ENCODE data around the gene RBP3.
"Not testable (repeated sequence)": the region's sequence is repeated elsewhere in the genome, so short reads cannot be mapped to it uniquely, and the experiment has no call there.

The RBP3 gene

GRCh38 chr10:47372726-47373125 is 24.6 kb downstream of the RBP3 start:
- DNase-seq (ENCODE audit: low read depth) = no peak

- DNase-seq (ENCODE audit: low read depth) = no peak
Observed at GRCh38 chr10:47374611-47375536, 26.7 kb downstream of the RBP3 start.

DNA sequence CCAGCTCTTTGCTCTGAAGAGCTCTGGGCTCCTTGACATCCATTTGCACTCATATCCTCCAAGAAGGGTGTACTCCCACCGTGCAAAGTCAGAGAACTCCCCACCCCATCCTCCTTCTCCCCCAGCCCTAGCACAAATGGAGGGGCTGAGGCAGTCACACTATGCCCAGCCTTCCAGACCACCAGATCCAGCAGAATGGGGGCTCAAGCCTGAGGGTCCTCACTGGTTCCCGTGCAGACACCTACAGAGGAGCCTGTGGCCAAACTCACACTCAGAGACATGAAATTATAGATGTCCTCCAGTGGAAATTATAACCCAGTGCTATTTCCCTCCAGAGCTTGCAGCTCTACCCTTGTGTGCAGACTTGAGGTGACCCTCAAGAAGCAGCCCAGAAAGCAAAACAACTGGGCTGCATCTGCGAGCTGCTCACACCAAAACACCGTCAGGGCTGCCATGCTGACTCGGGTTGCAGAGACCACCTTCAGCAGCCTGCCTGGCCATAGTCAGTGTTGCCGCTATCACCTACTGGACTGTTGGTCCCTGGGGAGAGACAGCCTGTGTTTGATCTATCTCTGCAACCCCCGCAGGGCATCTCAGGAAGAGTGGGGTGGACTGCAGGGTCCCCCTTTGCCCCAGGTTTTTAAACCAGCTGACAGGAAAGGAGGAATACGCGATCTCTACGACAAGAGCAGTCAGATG is 28.5 kb downstream of the RBP3 start:
- DNase-seq (ENCODE audit: low read depth) = no peak

DNA sequence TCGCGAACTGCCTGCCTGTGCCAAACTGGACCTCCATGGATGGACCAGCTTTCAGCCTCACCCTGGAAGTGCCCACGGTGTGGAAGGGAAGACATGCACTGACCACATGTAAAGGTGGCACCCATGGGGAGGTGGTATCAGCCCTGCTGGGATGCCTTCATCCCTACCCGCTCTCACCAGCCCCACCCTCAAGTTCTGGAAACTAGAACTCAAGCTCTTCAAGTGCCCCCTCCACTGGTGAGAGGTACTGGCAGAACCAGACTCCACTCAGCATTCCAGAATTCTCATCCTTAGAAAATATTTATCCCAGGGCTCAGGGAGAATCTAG is 30.0 kb downstream of the RBP3 start:
- DNase-seq (ENCODE audit: low read depth) = no peak

GRCh38 chr10:47378606-47379444 is 30.7 kb downstream of the RBP3 start:
- DNase-seq (ENCODE audit: low read depth) = no peak

GRCh38 chr10:47379445-47379785 is 31.3 kb downstream of the RBP3 start:
- no peak for DNase-seq (ENCODE audit: low read depth)

- DNase-seq (ENCODE audit: low read depth) = no peak
Observed at GRCh38 chr10:47379901-47380300, 31.7 kb downstream of the RBP3 start.

DNA sequence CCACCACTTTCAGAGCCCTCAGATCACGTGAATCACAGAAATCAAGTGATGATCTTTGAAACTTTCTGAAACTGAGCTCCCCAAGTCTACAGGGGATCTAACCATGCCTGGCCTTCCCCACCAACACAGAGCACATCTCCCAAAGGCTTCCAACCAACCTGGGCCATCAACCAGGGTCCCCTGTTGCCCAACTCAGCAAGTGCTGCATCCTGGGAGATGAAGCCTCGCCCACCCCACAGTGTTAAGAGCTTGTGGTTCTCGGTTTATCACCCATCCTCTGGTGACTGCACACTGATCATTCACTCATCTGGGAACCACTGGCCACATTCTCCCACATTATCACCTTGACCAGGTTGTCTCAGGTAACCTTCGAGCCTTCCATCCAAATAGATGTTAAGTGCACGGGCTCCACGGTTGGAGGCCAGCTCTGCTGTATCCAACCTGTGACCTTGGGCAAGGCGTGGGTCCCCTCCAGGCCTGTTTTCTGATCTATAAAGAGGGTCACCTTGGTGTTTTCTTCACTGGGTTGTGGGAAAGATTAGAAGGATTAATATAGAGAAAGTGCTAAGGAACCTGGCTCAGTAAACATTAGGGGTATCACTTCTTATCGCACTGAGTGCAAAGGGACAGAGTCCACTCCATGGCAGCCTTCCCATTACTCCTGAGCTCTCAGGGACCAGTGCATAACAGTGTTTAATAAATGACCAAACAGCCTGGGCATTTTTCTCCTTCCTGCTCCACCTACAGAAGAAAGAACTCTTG is 32.4 kb downstream of the RBP3 start:
- no peak for DNase-seq (ENCODE audit: low read depth)

DNA sequence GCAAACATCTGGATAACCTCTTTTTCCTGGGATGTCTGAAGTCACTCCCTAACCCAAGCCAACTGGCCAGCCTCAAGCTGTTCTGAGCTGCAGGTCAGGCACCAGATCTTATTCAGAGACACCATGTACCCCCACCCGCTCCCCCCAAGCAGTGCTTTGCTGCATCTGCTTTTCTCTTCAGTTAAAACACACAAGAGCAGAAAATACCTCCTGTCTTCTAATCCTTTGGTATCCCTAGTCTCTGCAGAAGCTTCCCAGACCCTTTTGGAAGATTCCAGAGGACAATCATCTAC is 32.9 kb downstream of the RBP3 start:
- no peak for DNase-seq (ENCODE audit: low read depth)

DNA sequence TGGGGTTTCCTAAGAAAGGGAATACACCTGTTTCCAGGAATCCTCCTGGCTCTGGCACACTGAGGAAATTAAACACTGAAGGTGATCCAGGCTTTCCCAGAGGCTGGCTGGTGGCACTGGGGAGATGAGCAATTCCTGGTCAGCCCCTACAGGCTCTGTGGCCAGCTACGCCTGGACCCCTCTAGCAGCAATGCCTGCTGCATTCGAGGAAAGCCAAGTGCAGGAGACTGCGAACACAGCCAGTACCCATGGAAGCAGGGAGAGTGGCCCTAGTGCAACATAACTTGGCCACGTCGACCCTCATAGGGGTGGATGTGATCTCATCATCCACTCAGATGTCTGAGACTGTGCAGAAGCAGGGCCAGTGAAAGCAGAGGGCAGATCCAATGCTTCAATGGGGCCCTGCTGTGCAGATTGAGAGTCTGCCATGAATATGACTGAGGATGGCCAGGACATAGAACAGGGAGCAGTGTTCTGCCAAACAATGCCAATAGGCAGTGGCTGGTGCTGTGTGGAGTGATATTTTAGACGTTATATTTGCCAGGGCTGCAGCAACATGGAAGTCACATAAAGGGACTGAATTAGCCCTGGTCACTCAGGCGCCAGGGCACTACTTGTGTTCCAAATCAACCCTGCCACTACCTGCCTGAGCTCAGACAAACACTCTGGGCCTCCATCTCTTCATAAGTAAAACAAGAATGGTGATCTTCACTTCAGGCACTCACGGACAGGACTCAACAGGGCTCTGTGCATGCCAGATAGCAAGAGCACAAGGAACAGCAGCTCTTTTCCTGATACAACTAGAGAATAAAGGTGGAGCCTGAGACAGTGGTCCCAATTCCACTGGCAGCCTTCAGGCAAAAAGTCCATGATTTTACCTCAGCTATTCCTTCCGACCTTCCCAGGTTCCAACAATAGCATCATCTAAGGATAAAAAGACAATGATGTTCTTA is 33.5 kb downstream of the RBP3 start:
- DNase-seq (ENCODE audit: low read depth) = no peak

- DNase-seq (ENCODE audit: low read depth) = no peak
Observed at GRCh38 chr10:47383261-47384147, 35.3 kb downstream of the RBP3 start.

DNA sequence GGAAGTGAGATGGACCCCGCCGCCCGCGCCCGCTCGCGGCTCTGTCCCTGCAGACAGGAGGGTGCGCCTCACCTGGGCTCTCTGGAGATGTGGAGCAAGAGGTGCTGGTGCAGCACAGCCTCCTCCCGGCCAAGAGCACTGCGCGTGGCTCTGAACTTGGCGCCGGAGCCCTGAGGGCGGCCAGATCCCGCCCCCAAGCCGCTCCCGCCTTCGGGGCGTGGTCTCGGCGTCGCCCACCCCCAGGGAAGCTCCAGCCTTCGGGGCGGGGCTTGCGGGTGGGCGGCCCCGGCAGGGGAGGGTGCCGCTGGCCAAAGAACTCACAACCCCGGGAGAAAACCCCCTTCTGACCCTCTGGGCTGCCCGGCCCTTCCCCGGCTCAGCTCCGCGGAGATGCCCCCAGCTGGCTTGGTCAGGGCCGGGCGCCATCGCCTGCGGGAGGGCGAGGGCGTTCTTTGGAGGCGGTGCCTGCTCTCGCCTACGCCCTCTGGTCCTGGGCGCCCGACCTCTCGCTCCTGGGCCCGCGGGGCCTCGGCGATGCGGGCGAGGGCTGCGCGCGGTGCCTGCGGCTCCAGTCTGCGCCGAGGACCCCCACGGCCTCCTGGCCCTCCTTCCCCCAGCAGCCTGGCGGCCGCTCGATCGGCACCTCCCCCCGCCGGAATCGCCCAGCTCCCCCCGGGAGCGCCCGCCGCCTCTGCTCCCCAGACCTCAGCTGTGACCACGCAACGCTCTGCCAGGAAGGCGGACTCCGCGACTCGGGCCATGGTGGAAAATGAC is 36.2 kb downstream of the RBP3 start, which contains the start of gene ZNF488:
ZNF488 (minus strand) TSS at position 146 of the 774 bp plus-strand sequence. CDS start 15,464 bp downstream, outside the sequence.
- no peak for DNase-seq (ENCODE audit: low read depth)

GRCh38 chr10:47386104-47386503 is 37.9 kb downstream of the RBP3 start:
- DNase-seq (ENCODE audit: low read depth) = not testable (repeated sequence)

GRCh38 chr10:47388879-47389278 is 40.7 kb downstream of the RBP3 start:
- no peak for DNase-seq (ENCODE audit: low read depth)

DNA sequence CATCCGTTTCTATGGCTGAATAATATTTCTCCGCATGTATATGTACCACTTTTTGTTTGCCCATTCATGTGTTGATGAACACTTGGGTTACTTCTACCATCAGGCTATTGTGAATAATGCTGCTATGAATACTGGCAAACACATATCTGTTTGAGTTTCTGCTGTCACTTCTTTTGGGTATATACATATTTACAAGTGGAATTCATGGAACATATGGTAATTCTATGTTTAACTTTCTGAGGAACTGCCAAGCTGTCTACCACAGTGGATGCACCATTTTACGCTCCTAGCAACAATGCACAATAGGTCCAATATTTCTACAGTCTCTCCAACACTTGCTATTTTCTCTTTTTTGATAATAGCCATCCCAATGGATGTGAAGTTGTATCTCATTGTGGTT is 41.5 kb downstream of the RBP3 start:
- DNase-seq (ENCODE audit: low read depth) = no peak

- DNase-seq (ENCODE audit: low read depth) = no peak
Observed at GRCh38 chr10:47396311-47396717, 48.2 kb downstream of the RBP3 start.

GRCh38 chr10:47397256-47397655 is 49.1 kb downstream of the RBP3 start:
- no peak for DNase-seq (ENCODE audit: low read depth)

DNA sequence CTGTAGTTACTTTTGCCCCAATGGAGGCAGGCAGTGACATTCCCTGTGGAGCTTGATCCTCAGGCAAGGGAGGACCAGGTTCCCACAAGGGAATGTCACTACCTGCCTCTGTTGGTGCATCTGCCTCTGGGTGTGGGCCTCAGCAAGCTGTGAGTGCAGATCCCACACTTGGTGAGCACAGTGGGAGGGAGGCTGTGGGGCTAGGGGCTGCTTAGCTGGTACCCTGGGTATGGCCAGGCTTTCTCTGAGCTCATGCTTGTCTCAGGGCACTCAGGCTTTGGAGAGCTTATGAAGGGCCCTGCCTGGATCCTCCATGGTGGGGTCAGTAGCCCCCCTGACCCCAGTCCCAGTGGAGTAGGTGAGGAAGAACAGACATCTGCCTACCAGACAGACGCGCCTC is 52.1 kb downstream of the RBP3 start:
- no peak for DNase-seq (ENCODE audit: low read depth)

DNA sequence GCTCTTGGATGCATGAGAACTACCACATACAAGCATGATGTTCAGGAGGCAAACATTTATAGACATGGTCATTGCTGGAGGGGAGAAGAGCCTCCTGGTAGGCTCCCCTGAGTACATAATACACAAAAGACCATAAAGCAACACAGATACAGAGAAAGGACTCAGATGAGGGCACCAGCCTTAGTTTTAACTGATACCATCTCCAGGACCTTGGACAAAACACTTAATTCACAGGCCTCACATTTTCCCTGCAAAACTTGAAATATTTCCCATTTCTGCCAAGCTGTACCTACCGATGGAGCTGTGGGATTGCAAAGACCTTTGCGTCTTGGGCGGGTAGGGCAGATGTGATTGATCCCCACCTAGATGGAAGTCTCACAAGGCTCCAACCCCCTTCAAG is 52.6 kb downstream of the RBP3 start:
- no peak for DNase-seq (ENCODE audit: low read depth)

All from HS-5 (cell line).